ENCODE data around the gene FCHSD2.

DNA sequence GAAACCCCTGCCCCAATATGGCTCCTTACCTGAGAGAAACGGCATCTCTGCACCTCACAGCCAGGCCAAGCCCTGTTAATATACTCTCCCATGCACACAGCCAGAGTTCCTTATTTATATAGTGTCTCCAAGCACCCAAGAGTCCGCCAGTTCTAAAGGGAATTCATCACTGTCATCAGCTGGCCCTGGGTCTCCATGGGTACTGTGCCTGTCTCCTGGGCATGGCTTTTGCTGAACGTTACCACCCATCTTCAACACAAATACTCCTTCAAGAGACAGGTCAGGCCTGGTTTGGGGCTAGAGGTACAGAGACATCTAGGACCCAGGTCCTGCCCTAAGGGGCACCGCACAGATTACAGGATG is 329.5 kb downstream of the FCHSD2 start:
- TF ChIP-seq CTCF (IDR thresholded peaks at IDR 0.05; ENCODE audit: low read length) (no peak), EZH2 (IDR thresholded peaks at IDR 0.05; ENCODE audit: borderline replicate concordance, low read length) (no peak)

Measured in OCI-LY1 (cell line).